Measurements from ENCODE around the gene ZBTB7C.

The ZBTB7C gene

GRCh38 chr18:48319801-48320638 is 89.2 kb downstream of the ZBTB7C start:
- DNase-seq = no peak

GRCh38 chr18:48318436-48318835 is 90.7 kb downstream of the ZBTB7C start:
- DNase-seq = no peak

GRCh38 chr18:48317781-48318381 is 91.3 kb downstream of the ZBTB7C start:
- DNase-seq = no peak

- DNase-seq = no peak
These were observed 93.0 kb downstream of the ZBTB7C start for GRCh38 chr18:48316177-48316576.

- no peak for DNase-seq
These were observed 94.5 kb downstream of the ZBTB7C start for GRCh38 chr18:48314690-48315089.

GRCh38 chr18:48313792-48314191 is 95.4 kb downstream of the ZBTB7C start:
- DNase-seq = no peak

- no peak for DNase-seq
These were observed 97.1 kb downstream of the ZBTB7C start for GRCh38 chr18:48312066-48312465.

GRCh38 chr18:48310999-48311398 is 98.2 kb downstream of the ZBTB7C start:
- DNase-seq = no peak

- DNase-seq = no peak
These were observed 98.8 kb downstream of the ZBTB7C start for GRCh38 chr18:48310353-48310752.

- DNase-seq = no peak
These were observed 100.2 kb downstream of the ZBTB7C start for GRCh38 chr18:48308755-48309575.

- no peak for DNase-seq
These were observed 101.1 kb downstream of the ZBTB7C start for GRCh38 chr18:48308027-48308635.

GRCh38 chr18:48306838-48307237 is 102.3 kb downstream of the ZBTB7C start:
- no peak for DNase-seq

GRCh38 chr18:48304906-48305693 is 104.1 kb downstream of the ZBTB7C start:
- DNase-seq = no peak

GRCh38 chr18:48303883-48304282 is 105.3 kb downstream of the ZBTB7C start:
- DNase-seq = no peak

- DNase-seq = no peak
These were observed 106.4 kb downstream of the ZBTB7C start for GRCh38 chr18:48302736-48303135.

GRCh38 chr18:48300463-48300961 is 108.7 kb downstream of the ZBTB7C start:
- DNase-seq = no peak

- DNase-seq = no peak
These were observed 112.0 kb downstream of the ZBTB7C start for GRCh38 chr18:48297139-48297538.

GRCh38 chr18:48296581-48296980 is 112.6 kb downstream of the ZBTB7C start:
- DNase-seq = no peak

GRCh38 chr18:48295586-48296311 is 113.4 kb downstream of the ZBTB7C start:
- no peak for DNase-seq

GRCh38 chr18:48294899-48295585 is 114.1 kb downstream of the ZBTB7C start:
- no peak for DNase-seq
